ENCODE measurements around the gene EHD3.

GRCh38 chr2:31191931-31192330, 42.0 kb upstream of the EHD3 start:
- TF ChIP-seq CTCF (conservative IDR thresholded peaks at IDR 0.05) = no peak
- no peak for TF ChIP-seq ZFX (IDR thresholded peaks at IDR 0.05)

Data from C4-2B (cell line).